HFFc6 (cell line): ENCODE results near the gene FAM168B. TPM values are rescaled to one million over a fixed set of nuclear protein-coding genes. Genes with fewer than 3 reads are reported as not detected.
A peak's percentile ranks its signal among the peaks of the same experiment; 100 is the strongest.

Source experiments
- DNase-seq: peaks from one replicate; pipeline ENCODE4 v3.0.0-alpha.2; 2018
- H3K27ac Mint-ChIP-seq: 2 replicates; pipeline ENCODE4 v1.8.0; 2020; ENCODE audit warnings: mild to moderate bottlenecking, mixed read lengths
- H3K27me3 Mint-ChIP-seq: 2 replicates; pipeline ENCODE4 v1.8.0; 2021; ENCODE audit warnings: mild to moderate bottlenecking, moderate library complexity, mixed read lengths; ENCODE audit not compliant: insufficient read depth
- H3K36me3 Mint-ChIP-seq: 2 replicates; pipeline ENCODE4 v1.8.0; 2021; ENCODE audit warnings: low read depth, mixed read lengths
- H3K4me1 Mint-ChIP-seq: 2 replicates; pipeline ENCODE4 v1.8.0; 2020; ENCODE audit warnings: low read depth, mixed read lengths
- H3K4me3 Mint-ChIP-seq: 2 replicates; pipeline ENCODE4 v1.8.0; 2020; ENCODE audit warnings: mild to moderate bottlenecking, moderate library complexity, mixed read lengths
- H3K9me3 Mint-ChIP-seq: 2 replicates; pipeline ENCODE4 v1.8.0; 2020; ENCODE audit warnings: mild to moderate bottlenecking, mixed read lengths
- total RNA-seq, 6 experiments: library from RNA; stranded (reverse); fragmentation: NEBNext Ultra II Directional; extraction: Animal tissue kit (Norgen Biotek cat#: 25700); gene quantifications; 2 replicates in 1 of 6; 3 replicates in 5 of 6; pipeline ENCODE4 v1.2.3, GENCODE V29; 2021
- TF ChIP-seq, protein P1 (sequence below): fragments of 200-600 bp; sonication (generic); IDR thresholded peaks from 2 replicates; pipeline ENCODE4 v1.5.0; 2021; ENCODE audit warnings: antibody characterized with exemption, mild to moderate bottlenecking

FAM168B gene
- total RNA-seq, 6 experiments from 2014 or later: 87.2 to 103 (median 95.3) TPM

DNA sequence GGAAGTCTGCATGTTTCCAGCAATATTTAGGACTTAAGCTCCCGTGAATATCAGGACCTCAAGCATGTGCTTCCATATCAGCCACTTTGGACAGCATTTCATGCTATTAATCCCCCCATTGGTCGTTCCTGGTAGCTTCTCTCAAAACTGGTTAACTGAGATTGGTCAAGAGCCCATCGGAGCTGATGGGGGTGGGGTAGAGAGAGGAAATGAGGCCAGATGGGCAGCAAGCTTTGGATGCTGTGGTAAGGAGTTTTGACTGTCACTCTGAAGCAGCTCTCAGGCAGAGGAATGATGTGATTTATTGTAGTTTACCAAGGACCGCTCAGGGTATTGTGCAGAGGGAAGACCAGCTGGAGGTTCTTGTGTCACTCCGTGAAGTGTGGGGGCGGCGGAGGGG lies 81.8 kb downstream of the FAM168B start:
- no peak for DNase-seq
- TF ChIP-seq, protein P1, sequence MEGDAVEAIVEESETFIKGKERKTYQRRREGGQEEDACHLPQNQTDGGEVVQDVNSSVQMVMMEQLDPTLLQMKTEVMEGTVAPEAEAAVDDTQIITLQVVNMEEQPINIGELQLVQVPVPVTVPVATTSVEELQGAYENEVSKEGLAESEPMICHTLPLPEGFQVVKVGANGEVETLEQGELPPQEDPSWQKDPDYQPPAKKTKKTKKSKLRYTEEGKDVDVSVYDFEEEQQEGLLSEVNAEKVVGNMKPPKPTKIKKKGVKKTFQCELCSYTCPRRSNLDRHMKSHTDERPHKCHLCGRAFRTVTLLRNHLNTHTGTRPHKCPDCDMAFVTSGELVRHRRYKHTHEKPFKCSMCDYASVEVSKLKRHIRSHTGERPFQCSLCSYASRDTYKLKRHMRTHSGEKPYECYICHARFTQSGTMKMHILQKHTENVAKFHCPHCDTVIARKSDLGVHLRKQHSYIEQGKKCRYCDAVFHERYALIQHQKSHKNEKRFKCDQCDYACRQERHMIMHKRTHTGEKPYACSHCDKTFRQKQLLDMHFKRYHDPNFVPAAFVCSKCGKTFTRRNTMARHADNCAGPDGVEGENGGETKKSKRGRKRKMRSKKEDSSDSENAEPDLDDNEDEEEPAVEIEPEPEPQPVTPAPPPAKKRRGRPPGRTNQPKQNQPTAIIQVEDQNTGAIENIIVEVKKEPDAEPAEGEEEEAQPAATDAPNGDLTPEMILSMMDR: no peak
- no peaks in the 10 kb centered on the region for H3K36me3 Mint-ChIP-seq
- H3K4me3 Mint-ChIP-seq: no peak overlapping the region
- no peak overlapping the region for H3K27ac Mint-ChIP-seq
- no peaks in the 10 kb centered on the region for H3K9me3 Mint-ChIP-seq
- H3K27me3 Mint-ChIP-seq: peaks cover 19% of the 10 kb centered on the region
- peaks cover 6% of the 10 kb centered on the region; the same call in 1 of the 2 replicates for H3K4me1 Mint-ChIP-seq

DNA sequence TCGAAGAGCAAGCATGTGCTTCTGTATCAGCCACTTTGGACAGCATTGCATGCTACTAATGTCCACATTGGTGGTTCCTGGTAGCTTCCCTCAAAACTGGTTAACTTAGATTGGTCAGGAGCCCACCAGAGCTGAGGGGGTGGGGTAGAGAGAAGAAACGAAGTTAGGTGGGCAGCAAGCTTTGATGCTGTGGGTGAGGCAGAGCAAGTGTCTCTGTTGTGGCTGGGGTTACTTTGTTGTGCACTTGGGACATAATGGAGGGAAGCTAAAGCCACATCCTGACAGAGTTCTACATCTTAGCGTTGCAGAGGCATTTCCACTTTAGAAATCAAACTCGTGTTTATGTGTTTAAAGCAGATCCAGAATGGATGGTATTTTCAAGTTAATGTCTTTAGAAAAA lies 82.7 kb downstream of the FAM168B start:
- Mint-ChIP-seq H3K9me3 (no peaks in the 10 kb centered on the region), H3K4me3 (no peak overlapping the region), H3K36me3 (no peaks in the 10 kb centered on the region)

DNA sequence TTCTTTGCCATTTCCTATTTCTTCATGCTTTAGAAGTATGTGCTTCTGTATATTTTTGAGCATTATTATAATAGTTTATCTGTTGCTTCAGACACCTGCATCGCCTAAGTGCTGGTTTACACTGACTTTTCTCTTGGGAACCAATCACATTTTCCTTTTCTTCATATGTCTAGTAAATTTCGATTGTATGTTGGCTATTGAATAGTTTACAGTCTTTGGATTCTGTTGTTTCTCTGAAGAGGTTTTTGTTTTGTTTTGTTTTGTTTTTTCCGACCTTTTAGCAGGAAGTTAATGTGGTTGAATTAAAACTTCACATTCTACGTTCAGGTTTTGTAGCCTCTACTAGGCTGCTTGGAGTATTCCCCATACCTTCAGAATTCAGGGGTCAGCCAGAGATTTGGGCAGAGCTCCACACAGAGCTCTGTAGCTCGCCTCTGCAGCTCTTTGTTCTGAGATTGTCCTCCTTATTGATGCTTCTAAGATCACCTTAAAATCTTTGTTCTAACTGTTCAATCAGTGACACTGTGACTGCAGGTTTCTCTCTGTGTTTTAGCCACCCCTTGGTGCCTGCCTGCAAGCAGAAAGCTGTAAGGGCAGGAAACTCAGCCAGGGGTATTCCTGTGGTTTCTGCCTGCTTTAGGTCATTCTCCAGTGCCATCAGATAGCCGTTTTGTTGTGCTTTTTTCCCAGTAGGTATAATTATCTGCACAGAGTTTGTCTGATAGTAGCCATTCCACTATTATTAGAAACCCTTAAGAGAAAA lies 83.4 kb downstream of the FAM168B start:
- TF ChIP-seq, protein P1: no peak
- no peak overlapping the region for H3K4me3 Mint-ChIP-seq
- H3K9me3 Mint-ChIP-seq: no peaks in the 10 kb centered on the region
- no peaks in the 10 kb centered on the region for H3K36me3 Mint-ChIP-seq
- H3K27ac Mint-ChIP-seq: no peak overlapping the region
- peaks cover 20% of the 10 kb centered on the region for H3K27me3 Mint-ChIP-seq
- no peaks in the 10 kb centered on the region for H3K4me1 Mint-ChIP-seq
- DNase-seq: no peak

More for the DNA sequence above, 82.7 kb downstream of the FAM168B start:
- H3K4me1 Mint-ChIP-seq: no peaks in the 10 kb centered on the region
- no peak overlapping the region for H3K27ac Mint-ChIP-seq
- no peak for DNase-seq
- TF ChIP-seq, protein P1: no peak
- H3K27me3 Mint-ChIP-seq: peaks cover 20% of the 10 kb centered on the region

DNA sequence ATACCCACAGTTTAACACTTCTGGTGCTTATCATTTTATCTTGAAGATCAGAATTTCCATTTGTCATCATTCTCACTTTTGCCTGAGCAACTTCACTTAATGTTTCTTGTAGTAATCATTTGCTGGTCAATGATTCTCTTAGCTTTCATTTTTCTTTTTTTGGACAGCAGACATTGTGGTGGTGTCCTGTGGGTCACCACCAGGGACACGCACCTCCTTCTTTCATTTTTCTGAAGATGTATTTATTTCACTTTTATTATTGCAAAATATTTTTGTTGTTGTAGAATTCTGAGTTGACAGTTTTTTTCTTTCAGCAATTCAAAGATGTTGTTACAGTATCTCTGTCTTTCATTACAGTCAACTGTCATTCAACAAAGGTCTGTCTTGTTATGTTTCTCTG lies 84.3 kb downstream of the FAM168B start:
- Mint-ChIP-seq H3K27ac (no peak overlapping the region), H3K4me1 (no peaks in the 10 kb centered on the region), H3K4me3 (no peak overlapping the region), H3K9me3 (no peaks in the 10 kb centered on the region), H3K27me3 (peaks cover 23% of the 10 kb centered on the region), H3K36me3 (no peaks in the 10 kb centered on the region)
- TF ChIP-seq, protein P1: peak; percentile 14; the same call in 1 of the 2 replicates
- no peak for DNase-seq

DNA sequence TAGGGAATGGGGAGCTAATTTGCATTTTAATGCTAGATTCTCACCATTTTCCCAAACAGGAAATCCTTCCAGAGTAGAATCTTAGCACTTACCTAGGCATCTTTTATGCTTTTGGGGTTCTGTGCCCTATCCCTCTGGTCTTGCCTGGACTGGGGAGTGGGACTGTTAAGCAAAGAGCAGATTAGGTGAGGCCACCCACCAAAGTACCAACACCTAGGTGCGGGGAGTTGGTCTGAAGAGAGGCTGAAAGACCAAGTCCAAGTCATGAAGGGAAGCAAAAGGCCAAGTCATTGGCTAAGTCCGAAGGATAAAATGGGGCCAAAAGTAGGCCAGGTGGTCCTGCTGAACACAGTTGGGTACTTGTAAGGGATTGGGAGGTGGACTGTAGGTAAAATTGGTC lies 86.7 kb downstream of the FAM168B start:
- H3K4me1 Mint-ChIP-seq: no peaks in the 10 kb centered on the region
- peaks cover 18% of the 10 kb centered on the region for H3K27me3 Mint-ChIP-seq
- TF ChIP-seq, protein P1: no peak
- no peak for DNase-seq
- no peaks in the 10 kb centered on the region for H3K36me3 Mint-ChIP-seq
- no peaks in the 10 kb centered on the region for H3K9me3 Mint-ChIP-seq
- H3K27ac Mint-ChIP-seq: no peak overlapping the region
- no peak overlapping the region for H3K4me3 Mint-ChIP-seq
